Activated naive CD4-positive, alpha-beta T cell treated with anti-CD3 and anti-CD28 coated beads, Interleukin-2, amount 10 ng/mL, durations not matched to agents 7 days and 5 days (primary cell): ENCODE results near the gene EFEMP2.

Experiments
- CTCF ChIA-PET: fragments of 350-600 bp; sonication (Branson Sonifier 250); formaldehyde crosslinking; loops from one replicate; lab custom pipeline; 2021; ENCODE audit warnings: antibody characterized with exemption; lab: Charles Lee
- DNase-seq: peaks from one replicate; pipeline ENCODE4 v3.0.0-alpha.2; 2020
- H3K27ac Mint-ChIP-seq: one replicate; pipeline ENCODE4 v1.8.0; 2021; ENCODE audit warnings: mild to moderate bottlenecking, moderate library complexity, mixed read lengths
- H3K27me3 Mint-ChIP-seq: one replicate; pipeline ENCODE4 v1.8.0; 2021; ENCODE audit warnings: mild to moderate bottlenecking, mixed read lengths
- H3K36me3 Mint-ChIP-seq: one replicate; pipeline ENCODE4 v1.8.0; 2021; ENCODE audit warnings: mixed read lengths
- H3K4me1 Mint-ChIP-seq: one replicate; pipeline ENCODE4 v1.8.0; 2021; ENCODE audit warnings: mixed read lengths
- H3K4me3 Mint-ChIP-seq: one replicate; pipeline ENCODE4 v1.8.0; 2021; ENCODE audit warnings: mild to moderate bottlenecking, moderate library complexity, mixed read lengths
- H3K9me3 Mint-ChIP-seq: one replicate; pipeline ENCODE4 v1.8.0; 2021; ENCODE audit warnings: mixed read lengths

EFEMP2 gene

DNA sequence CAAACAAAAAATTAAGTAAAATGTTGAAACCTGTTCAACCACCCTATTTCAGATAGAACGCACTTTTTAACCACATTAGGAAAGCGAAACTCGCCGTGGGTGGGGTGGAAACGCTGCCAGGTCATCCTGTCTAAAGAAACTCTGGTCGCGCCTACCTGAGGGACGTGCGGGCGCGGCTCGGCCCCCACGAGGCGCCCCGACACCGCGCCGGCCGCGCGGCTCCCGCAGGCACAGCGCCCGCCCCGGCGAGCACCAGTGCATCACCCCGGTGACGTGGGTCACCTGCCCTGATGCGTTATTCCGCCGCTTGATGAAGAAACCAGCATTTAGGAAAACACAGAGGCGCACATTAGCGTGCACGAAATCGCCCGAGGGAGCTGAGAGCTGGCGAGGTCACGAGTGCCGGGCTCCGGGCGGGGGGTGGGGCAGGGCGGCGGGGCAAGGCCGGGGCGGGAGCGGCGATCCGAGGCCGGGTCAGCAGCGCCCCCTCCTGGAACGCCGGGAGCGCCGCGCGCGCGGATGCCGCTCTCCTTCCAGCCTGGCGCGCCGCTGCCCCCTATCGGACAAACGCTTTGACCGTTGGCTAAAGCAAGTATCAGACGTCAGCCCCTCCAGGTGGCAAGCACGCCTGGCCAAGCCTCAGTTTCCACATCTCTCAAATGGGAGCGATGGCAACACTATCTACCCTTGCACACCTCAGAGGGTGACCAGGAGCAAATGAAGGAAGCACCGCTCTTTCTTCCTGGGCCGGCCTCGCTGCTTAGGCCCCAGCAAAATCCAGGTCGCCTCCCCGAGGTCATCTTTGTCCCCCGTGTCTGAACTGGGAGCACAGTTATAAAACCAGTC lies 54.5 kb downstream of the EFEMP2 start:
- Mint-ChIP-seq H3K4me1 (peaks cover 23% of the 10 kb centered on the region), H3K9me3 (no peaks in the 10 kb centered on the region), H3K4me3 (peak overlapping the region; percentile 73), H3K27me3 (peaks cover 15% of the 10 kb centered on the region), H3K27ac (peak overlapping the region; percentile 84), H3K36me3 (peaks cover 7% of the 10 kb centered on the region)
- peak; percentile 94 for DNase-seq
- CTCF ChIA-PET, result interaction anchor here (0.7 to 6.5 kb wide), 18 partner anchors 10 to 204 kb away, joined by 3 to 128 read pairs (median 4); partner anchors contain the start of genes AP5B1, CCDC85B, KAT5 and RNASEH2C

DNA sequence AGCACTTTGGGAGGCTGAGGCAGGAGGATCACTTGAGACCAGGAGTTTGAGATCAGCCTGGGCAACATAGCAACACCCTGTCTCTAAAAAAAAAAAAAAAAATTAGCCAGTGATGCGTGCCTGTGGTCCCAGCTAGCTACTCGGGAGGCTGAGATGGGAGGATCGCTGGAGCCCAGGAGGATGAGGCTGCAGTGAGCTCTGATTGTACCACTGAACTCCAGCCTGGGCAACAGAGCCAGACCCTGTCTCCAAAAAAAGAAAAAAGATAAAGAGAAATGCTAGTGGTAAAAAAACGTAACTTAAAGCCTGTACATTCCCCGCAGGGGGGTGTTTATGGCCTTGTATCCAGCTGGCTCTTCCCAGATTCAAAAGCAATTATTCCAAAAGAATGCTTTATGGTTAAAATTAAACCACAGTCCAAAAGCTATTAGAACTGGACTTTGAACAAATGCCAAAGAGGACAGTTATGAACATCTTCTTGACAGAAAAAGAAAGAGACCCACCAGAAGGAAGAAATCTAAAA lies 55.2 kb downstream of the EFEMP2 start:
- H3K4me3 Mint-ChIP-seq, result peak overlapping the region; percentile 73
- CTCF ChIA-PET, result interaction anchor here (0.8 to 6.5 kb wide), 13 partner anchors 16 to 205 kb away, joined by 3 to 128 read pairs (median 5); partner anchors contain the start of genes AP5B1, CCDC85B, KAT5 and RNASEH2C
- H3K9me3 Mint-ChIP-seq, result no peaks in the 10 kb centered on the region
- H3K36me3 Mint-ChIP-seq, result peaks cover 7% of the 10 kb centered on the region
- peaks cover 15% of the 10 kb centered on the region for H3K27me3 Mint-ChIP-seq
- no peak for DNase-seq
- H3K4me1 Mint-ChIP-seq, result peaks cover 23% of the 10 kb centered on the region
- peak overlapping the region; percentile 84 for H3K27ac Mint-ChIP-seq

DNA sequence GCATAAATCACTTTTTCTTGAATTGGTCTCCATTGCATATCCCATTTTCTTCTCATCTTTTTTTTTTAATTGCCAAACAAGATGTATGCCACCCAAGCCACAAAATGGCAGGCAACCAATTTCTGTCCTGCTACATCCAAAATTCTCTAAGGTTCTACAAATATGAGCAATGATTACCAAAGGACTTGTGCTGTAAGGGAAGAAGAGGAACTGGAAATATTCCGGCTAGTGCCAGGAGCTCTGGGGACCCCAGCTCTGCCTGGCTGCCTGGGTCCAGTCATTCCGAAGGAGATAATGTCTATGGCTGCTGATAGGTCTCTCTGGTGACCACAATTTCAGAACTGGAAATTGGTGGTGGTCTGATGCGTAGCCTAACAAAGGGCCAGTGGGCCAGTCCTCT lies 55.9 kb downstream of the EFEMP2 start:
- no peak overlapping the region for H3K27ac Mint-ChIP-seq
- peak overlapping the region; percentile 73 for H3K4me3 Mint-ChIP-seq
- H3K27me3 Mint-ChIP-seq, result peaks cover 22% of the 10 kb centered on the region
- no peaks in the 10 kb centered on the region for H3K9me3 Mint-ChIP-seq
- no peak for DNase-seq
- H3K36me3 Mint-ChIP-seq, result peaks cover 7% of the 10 kb centered on the region
- H3K4me1 Mint-ChIP-seq, result peaks cover 23% of the 10 kb centered on the region
- CTCF ChIA-PET, result interaction anchor here (0.6 to 6.5 kb wide), 12 partner anchors 10 to 206 kb away, joined by 3 to 128 read pairs (median 4); partner anchors contain the start of genes AP5B1 and KAT5
